Kidney epithelial cell (primary cell): ENCODE measurements around the gene PRR5L. TPM values are rescaled to one million over a fixed set of nuclear protein-coding genes. Genes with fewer than 3 reads are reported as not detected.

ENCODE experiments used
- DNase-seq: peaks from one replicate; pipeline ENCODE4 v3.0.0-alpha.2; 2010; ENCODE audit warnings: low read depth
- H3K27me3 ChIP-seq: 2 replicates; pipeline ENCODE4 v1.6.0; 2011; ENCODE audit warnings: low read length; ENCODE audit not compliant: control insufficient read depth, insufficient read depth
- H3K36me3 ChIP-seq: 2 replicates; pipeline ENCODE4 v1.5.1; 2011; ENCODE audit warnings: low read length; ENCODE audit not compliant: control insufficient read depth, insufficient read depth
- H3K4me3 ChIP-seq: 2 replicates; pipeline ENCODE4 v1.5.1; 2011; ENCODE audit warnings: low read depth, mild to moderate bottlenecking, control low read depth, low read length
- total RNA-seq: library from RNA; depleted of rRNA; stranded (reverse); fragments of >200 nt; gene quantifications from 2 replicates; pipeline ENCODE4 v1.2.3, GENCODE V29; 2015
- TF ChIP-seq, protein P1 (sequence below): IDR thresholded peaks from 2 replicates; pipeline ENCODE4 v1.5.1; 2011; ENCODE audit warnings: mild to moderate bottlenecking, moderate library complexity, low read length, control low read depth, inconsistent platforms; ENCODE audit not compliant: insufficient read depth, poor library complexity, severe bottlenecking

The PRR5L gene
- total RNA-seq, 1 donor from 2014 or later = 15.9 TPM

- H3K4me3 ChIP-seq = no peak overlapping the region
- H3K36me3 ChIP-seq = no peaks in the 10 kb centered on the region
- no peaks in the 10 kb centered on the region for H3K27me3 ChIP-seq
- DNase-seq = no peak
- TF ChIP-seq, protein P1, sequence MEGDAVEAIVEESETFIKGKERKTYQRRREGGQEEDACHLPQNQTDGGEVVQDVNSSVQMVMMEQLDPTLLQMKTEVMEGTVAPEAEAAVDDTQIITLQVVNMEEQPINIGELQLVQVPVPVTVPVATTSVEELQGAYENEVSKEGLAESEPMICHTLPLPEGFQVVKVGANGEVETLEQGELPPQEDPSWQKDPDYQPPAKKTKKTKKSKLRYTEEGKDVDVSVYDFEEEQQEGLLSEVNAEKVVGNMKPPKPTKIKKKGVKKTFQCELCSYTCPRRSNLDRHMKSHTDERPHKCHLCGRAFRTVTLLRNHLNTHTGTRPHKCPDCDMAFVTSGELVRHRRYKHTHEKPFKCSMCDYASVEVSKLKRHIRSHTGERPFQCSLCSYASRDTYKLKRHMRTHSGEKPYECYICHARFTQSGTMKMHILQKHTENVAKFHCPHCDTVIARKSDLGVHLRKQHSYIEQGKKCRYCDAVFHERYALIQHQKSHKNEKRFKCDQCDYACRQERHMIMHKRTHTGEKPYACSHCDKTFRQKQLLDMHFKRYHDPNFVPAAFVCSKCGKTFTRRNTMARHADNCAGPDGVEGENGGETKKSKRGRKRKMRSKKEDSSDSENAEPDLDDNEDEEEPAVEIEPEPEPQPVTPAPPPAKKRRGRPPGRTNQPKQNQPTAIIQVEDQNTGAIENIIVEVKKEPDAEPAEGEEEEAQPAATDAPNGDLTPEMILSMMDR = no peak
Observed at GRCh38 chr11:36383195-36383594, 87.1 kb downstream of the PRR5L start.

DNA sequence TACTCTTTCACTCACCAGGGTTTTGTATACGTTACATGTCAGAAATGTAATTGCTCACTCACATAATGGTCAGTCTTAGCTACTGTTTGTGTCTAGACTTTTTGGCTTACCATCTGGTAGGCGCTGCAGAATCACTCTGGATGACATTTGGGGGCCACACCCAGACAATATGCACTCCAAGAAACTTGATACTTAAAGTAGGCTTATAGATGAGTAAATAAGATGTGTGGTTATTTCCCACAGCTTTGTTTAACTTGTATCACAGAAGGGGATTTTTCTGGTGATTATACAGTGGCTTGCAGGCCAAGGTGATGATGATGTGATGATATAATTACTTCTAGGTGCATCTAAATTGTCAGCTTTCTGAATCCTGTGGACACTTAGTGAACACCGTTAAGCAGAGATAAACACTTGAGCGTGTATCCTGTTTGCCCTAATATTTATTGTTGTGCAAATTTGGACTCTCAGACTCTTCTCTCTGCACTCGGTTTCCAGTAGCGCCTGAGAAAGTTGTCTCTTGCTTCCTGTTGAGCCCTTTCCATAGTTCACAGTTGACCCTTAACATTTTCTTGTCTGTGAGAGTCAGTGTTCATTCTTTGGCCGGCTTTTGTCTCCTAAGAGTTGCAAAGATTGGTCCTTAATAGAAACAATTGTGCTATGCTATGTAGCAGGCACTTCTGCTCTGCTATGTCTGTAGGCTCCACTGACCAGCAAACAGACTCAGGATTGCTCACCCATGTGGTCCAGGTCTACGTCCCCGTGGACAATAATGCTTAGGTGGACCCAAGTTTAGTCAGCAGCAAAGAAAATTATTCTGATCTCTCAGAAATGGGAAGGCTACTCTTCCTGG is 89.3 kb downstream of the PRR5L start:
- Histone ChIP-seq H3K4me3 (no peak overlapping the region), H3K27me3 (no peaks in the 10 kb centered on the region), H3K36me3 (no peaks in the 10 kb centered on the region)
- TF ChIP-seq, protein P1 = no peak
- no peak for DNase-seq

DNA sequence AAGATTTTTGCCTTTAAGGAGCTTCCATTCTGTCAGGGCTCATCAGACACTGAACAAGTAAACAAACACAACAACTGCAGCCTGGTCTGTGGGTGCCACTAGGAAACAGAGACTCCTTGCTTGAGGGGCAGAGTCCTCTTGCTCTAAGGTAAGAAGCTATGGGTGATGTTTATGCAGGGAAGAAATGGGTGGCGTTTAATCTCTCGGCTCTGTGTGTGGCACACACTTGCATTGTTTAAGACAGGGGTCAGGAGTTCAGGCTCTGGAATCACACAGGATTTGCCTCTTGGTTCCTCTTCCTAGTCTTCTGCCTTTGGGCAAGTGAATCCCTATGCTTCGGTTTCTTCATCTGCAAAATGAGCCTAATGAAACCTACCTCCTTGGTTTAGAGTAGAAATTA is 90.3 kb downstream of the PRR5L start:
- no peaks in the 10 kb centered on the region for H3K27me3 ChIP-seq
- TF ChIP-seq, protein P1 = no peak
- no peak overlapping the region for H3K4me3 ChIP-seq
- H3K36me3 ChIP-seq = no peaks in the 10 kb centered on the region
- no peak for DNase-seq

DNA sequence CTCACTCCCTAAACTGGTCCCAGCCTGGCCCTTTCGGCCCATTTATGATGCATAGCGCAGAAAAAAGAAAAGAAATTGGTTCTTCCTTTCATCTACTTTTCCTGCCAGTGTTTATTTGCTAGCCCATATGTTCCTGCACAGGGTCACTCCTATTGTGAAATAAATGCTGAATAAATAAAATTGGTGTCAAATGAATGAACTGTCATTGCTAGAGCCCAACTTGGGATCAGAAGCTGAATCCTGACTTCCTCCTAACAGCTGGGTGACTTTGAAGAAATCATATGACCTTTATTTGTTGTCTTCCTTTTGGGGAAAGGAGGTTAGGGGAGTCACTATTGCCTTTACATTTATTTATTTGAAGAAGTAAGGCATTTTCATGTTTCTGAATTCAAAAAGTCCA is 92.0 kb downstream of the PRR5L start:
- H3K27me3 ChIP-seq = no peaks in the 10 kb centered on the region
- no peaks in the 10 kb centered on the region for H3K36me3 ChIP-seq
- no peak overlapping the region for H3K4me3 ChIP-seq
- no peak for DNase-seq
- TF ChIP-seq, protein P1 = no peak

DNA sequence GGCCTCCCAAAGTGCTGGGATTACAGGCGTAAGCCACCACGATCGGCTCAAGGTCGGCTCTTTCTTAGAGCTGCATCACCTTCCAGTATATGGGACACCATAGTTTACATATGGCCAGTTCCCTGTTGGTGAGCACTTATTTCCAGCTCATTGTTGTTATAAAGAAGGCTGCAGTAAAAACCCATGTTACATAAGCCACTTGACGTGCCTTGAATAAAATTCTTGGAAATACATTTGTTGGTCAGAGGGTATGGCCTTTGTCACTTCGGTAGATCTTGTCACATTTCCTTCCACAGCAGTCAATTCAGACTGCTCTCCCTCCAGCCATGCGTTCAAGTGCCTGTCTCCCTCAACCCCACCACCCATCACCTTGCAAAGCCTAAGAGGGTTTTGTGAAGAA is 92.9 kb downstream of the PRR5L start:
- Histone ChIP-seq H3K36me3 (no peaks in the 10 kb centered on the region), H3K27me3 (no peaks in the 10 kb centered on the region), H3K4me3 (no peak overlapping the region)
- TF ChIP-seq, protein P1 = no peak
- no peak for DNase-seq

GRCh38 chr11:36389811-36390210 is 93.7 kb downstream of the PRR5L start:
- H3K36me3 ChIP-seq = no peaks in the 10 kb centered on the region
- DNase-seq = no peak

More at GRCh38 chr11:36389811-36390210, 93.7 kb downstream of the PRR5L start:
- TF ChIP-seq, protein P1 = no peak
- Histone ChIP-seq H3K27me3 (no peaks in the 10 kb centered on the region), H3K4me3 (no peak overlapping the region)
